ENCODE data around the gene TUG1. TPM values are rescaled to one million over a fixed set of nuclear protein-coding genes. Genes with fewer than 3 reads are reported as not detected.

Gene TUG1
- total RNA-seq, 1 donor = 88.1 TPM

DNA sequence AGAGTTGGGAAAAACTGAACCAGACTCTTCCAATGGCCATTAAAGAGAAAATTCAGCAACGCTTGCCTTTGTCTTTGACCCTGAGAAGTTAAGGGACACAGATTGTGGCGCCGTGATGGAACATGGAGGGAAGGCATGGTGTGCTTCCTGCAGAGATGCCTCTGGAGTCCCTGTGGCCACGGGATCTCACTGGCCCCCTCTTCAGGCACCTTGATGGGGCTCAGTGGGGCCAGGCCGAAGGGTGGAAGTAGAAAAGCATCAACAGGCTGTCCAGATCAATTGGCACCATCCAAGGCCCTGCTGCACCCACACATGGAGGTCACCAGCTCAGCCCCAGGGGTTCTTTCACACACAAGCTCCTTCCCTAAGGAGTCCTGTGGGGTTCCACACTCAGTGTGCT, 43.4 kb upstream of the TUG1 start:
- TF ChIP-seq, protein P1, sequence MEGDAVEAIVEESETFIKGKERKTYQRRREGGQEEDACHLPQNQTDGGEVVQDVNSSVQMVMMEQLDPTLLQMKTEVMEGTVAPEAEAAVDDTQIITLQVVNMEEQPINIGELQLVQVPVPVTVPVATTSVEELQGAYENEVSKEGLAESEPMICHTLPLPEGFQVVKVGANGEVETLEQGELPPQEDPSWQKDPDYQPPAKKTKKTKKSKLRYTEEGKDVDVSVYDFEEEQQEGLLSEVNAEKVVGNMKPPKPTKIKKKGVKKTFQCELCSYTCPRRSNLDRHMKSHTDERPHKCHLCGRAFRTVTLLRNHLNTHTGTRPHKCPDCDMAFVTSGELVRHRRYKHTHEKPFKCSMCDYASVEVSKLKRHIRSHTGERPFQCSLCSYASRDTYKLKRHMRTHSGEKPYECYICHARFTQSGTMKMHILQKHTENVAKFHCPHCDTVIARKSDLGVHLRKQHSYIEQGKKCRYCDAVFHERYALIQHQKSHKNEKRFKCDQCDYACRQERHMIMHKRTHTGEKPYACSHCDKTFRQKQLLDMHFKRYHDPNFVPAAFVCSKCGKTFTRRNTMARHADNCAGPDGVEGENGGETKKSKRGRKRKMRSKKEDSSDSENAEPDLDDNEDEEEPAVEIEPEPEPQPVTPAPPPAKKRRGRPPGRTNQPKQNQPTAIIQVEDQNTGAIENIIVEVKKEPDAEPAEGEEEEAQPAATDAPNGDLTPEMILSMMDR (IDR thresholded peaks at IDR 0.05; ENCODE audit: insufficient read depth, low read depth, low read length) = no peak
- DNase-seq (ENCODE audit: low read depth) = no peak
- no peak overlapping the region for H3K4me3 ChIP-seq (ENCODE audit: low read depth, low read length)

DNA sequence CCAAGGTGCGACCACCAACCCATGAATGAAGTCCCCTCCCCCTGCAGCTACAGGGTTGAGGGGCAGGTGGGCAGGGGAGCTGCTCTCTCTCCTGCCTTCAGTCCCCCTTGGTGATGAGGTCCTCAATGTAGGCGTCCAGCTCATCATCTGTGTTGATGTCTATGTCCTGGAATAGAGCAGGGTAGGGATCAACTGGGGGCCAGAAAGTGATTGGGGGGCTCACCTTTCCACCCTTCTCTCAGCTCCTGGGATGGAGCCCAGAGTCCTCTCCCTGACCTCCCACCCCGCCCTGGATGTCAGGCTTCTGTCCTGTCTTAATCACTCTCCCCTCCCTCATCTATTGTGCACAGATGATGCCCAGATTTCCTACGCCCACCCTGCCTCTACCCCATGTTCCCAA, 42.4 kb upstream of the TUG1 start:
- TF ChIP-seq, protein P1 (IDR thresholded peaks at IDR 0.05; ENCODE audit: insufficient read depth, low read depth, low read length) = no peak
- no peak overlapping the region for H3K4me3 ChIP-seq (ENCODE audit: low read depth, low read length)
- DNase-seq (ENCODE audit: low read depth) = no peak

DNA sequence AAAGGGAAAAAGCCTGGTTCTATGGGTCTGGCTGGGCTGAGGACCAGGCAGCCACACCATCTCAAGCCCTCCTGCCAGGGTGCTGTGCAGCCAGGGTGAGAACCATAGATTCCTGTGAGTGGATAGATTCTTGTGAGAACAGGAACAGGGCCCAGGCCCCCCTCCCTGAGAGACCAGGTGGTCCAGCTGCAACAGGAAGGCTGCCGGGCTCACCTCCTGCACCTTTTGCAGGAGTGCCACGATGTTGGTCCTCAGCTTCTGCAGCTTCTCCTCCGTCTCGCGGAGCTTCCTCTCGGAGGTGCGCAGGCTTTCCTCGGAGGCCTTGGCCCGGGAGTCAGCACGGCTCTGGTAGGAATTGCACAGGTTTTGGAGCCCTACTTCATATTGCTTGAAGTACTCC, 41.3 kb upstream of the TUG1 start:
- TF ChIP-seq, protein P1 (IDR thresholded peaks at IDR 0.05; ENCODE audit: insufficient read depth, low read depth, low read length) = no peak
- H3K4me3 ChIP-seq (ENCODE audit: low read depth, low read length) = no peak overlapping the region
- no peak for DNase-seq (ENCODE audit: low read depth)

DNA sequence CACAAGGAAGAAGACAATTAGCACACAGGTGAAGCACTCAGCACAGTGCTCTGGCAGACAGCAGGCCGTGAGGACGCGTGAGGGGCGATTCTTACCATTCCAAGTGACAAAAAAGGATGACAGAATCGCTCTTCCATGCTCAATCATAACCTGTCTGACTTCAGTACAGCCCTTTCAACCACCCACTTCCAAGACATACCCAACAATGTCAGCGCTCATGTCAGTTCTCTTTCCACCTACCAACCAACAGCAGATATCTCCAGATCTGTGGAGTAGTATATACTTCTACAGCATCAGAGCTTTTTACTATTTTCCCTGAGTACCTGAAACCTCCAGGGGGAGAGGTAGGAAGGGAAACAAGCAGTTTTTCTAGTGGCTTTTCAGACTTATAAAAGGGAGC, 40.7 kb upstream of the TUG1 start:
- TF ChIP-seq, protein P1 (IDR thresholded peaks at IDR 0.05; ENCODE audit: insufficient read depth, low read depth, low read length) = no peak
- DNase-seq (ENCODE audit: low read depth) = no peak
- no peak overlapping the region for H3K4me3 ChIP-seq (ENCODE audit: low read depth, low read length)

DNA sequence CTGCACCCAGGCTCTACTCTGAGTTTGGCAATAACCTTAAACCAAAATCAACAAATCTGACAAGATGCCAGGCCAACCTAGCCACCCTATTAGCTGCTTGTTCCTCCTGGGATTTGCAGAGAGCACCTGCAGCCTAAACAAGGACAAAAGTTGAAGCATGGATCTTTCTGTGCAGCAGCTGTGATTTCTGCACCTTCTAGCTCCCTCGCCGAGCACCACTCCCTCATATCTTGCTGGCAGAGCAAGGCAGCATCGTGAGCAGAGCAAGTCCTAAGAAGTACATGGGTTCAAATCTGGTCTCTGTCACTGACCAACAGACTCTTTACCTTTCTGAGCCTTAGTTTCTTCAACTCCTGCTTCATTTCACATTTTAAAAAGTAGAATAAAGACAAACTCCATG, 38.8 kb upstream of the TUG1 start:
- no peak overlapping the region for H3K4me3 ChIP-seq (ENCODE audit: low read depth, low read length)
- no peak for DNase-seq (ENCODE audit: low read depth)
- TF ChIP-seq, protein P1 (IDR thresholded peaks at IDR 0.05; ENCODE audit: insufficient read depth, low read depth, low read length) = no peak

DNA sequence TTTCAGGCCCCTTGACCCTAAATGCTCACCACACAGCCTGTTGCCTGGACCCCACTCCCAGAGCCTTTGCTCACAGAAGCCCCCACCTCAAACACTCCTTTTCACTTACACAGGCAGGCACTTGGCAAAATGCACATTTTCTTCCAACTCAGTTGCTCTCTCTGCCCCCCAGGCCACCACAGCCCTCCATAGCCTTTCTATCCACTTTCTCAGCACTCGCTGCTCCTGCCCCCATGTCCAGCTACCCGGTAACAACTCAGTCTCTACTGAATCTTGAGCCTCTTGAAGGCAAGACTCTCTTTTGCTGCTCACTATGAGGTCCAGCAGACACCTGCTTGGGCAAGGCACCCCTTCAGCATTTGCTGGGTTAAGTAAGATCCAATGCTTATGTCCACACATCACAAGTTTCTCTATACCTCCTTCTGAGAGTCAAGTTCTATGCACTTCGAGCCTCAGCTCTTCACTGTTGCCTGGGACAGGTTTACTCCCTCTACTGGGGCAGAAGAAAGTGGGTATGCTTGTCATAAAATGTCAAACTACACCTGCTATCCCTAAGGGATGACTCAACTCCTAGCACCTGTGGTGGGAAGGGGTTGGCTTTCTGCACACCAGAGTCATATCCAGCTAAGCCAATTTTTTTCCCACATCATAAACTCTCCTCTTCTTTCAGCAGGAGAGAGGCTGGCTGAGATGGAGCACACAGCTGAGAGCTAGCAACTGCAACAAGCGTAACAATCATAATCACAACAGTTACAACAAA, 37.3 kb upstream of the TUG1 start:
- DNase-seq (ENCODE audit: low read depth) = no peak
- TF ChIP-seq, protein P1 (IDR thresholded peaks at IDR 0.05; ENCODE audit: insufficient read depth, low read depth, low read length) = no peak
- H3K4me3 ChIP-seq (ENCODE audit: low read depth, low read length) = no peak overlapping the region

DNA sequence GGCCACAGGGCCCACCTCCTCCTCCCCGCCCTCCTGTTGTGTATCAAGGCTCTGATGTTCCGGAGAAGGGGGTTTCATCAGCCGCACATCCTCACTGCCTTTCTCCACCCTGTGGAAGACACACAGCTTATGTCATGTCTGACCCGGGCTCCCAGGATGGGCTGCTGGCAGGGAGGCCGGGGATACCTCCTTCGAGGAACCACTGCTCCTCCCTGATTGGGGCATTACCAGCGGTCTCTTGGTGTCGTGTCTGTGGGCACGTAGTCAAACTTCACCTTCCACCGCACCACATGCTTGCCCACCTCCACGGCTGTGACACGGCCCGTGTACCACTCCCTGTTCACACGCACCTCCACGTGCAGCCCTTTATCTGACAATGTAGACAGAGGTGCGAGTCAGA, 36.4 kb upstream of the TUG1 start:
- TF ChIP-seq, protein P1 (IDR thresholded peaks at IDR 0.05; ENCODE audit: insufficient read depth, low read depth, low read length) = no peak
- no peak for DNase-seq (ENCODE audit: low read depth)
- H3K4me3 ChIP-seq (ENCODE audit: low read depth, low read length) = no peak overlapping the region
